Stimulated activated CD4-positive, alpha-beta T cell treated with anti-CD3 and anti-CD28 coated beads, Interleukin-1b, Interleukin-23, amount 100 ng/mL, for 24 hours (primary cell): ENCODE results near the gene KAZN.

Experiments
- DNase-seq, 4 experiments: peaks; one replicate each; pipeline ENCODE4 v3.0.0-alpha.2; 2020; ENCODE audit warnings: low read depth in 4 of 4, low spot score in 1 of 4

The KAZN gene

DNA sequence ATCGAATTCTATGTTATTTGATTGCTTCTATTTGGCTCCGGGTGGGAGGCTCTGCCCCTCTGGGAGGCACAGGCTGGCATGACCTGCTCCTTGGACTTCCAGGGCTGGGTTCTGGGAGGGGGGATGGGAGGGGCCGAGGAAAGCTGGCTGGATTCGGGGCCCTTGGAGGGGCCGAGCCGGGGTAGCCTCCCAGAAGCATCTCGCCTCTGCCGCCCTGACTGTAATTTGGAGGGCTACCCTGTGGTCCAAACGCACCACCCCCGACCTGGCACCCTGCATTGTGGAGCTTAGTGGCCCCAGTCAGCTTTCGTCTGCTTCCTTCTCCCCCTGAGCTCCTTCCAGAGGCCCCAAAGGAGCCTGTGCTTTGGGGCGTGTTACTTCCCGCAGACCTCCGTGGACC, 469.7 kb downstream of the KAZN start:
- DNase-seq = no peak

- DNase-seq = no peak
Measured at GRCh38 chr1:15068997-15069396, 470.5 kb downstream of the KAZN start.

- DNase-seq = no peak
Measured at GRCh38 chr1:15070145-15070748, 471.8 kb downstream of the KAZN start.

DNA sequence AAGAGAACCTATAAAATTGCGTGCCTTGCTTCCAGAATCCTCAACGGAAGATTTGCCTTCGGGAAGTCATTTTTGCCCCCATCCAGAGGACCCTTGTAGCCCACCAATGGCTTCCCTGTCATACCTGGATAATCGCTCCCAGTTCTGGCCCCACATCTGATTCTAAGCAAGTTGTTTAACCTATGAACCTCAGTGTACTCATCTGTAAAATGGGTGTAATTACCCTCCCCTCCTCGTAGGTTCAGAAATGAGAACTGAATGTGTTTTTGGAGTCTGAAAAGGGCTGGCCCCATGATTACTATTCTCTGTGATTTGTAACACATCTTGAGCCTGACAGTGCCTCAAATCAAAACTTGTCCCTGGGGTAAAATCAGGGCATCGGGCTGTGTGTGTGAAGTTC, 473.5 kb downstream of the KAZN start:
- DNase-seq = no peak

DNA sequence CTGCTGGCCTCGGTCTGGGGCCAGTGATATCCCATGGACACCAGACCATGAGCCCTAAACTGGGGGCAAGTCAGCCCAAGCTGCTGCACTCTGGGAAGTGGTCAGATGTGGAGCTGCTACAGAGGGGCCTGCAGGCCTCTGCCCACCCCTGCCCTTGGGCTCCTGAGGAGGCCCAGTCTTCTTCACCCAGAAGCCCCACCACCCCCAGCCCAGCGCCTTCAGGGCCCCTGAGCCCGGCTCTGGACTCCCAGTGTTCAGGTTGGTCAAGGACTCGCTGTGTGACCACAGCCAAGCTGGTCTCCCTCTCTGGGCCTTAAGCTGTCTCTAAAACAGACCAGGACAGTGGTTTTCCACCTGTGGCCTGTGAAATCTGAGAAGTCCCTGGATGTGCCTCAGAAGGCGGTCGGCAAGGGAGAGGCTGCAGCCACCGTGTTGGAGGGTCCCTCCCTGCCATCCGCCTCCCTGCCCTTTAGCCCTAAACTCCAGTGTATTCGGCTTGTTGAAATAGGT, 475.4 kb downstream of the KAZN start:
- DNase-seq = no peak

DNA sequence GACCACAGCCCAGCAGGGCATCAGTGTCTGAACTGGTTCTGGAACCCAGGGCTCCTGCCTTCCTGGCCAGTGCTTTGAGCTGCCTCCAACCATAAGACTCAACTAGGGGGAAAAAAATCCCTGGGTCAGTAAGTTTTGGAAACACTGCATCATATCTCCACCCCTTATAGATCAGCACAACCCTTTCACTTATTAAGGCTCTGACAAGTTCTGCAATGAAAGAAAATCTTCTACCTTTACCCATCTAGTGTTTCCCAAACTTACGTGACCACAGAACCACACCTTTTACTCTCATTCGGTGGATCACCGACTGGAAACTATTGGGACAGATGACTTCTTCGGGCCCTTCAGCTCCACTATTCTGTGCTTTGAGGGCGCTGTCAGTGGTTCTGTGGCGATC, 476.7 kb downstream of the KAZN start:
- no peak for DNase-seq

GRCh38 chr1:15075817-15076216, 477.3 kb downstream of the KAZN start:
- no peak for DNase-seq

- DNase-seq = no peak
Measured at GRCh38 chr1:15076807-15077206, 478.3 kb downstream of the KAZN start.

- no peak for DNase-seq
Measured at GRCh38 chr1:15077384-15077783, 478.9 kb downstream of the KAZN start.

DNA sequence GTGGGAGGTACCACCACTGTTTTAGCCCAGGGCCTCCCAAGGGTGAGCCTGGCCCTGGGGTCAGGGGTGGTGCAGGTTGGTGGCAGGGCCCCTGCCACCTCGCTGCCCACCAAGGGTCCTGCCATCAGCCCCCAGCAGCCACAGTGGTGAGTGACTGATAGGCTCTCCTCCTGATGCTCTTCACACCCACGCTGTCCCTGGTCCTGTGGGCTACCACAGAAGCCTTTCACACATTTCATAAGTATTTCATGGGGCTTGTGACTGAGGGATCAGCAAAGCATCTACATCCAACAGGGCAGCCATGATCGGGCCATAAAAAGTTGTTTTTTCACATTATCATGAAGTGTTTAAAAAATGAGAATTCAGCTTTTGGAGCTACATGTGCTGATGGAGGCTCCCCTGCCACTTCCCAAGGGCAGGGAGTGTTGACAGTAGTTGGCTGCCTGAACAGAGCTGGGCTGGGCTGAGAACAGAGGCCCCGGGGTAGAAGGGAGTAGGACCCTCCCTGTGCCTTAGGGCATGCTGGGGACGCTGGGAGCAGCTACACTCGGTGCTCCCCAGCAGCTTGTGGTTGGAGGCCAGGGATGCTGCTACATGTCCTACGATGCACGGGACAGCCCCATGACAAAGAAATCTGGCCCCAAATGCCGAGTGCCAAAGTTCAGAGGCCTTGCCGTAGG, 482.0 kb downstream of the KAZN start:
- no peak for DNase-seq

- no peak for DNase-seq
Measured at GRCh38 chr1:15081102-15081501, 482.6 kb downstream of the KAZN start.

DNA sequence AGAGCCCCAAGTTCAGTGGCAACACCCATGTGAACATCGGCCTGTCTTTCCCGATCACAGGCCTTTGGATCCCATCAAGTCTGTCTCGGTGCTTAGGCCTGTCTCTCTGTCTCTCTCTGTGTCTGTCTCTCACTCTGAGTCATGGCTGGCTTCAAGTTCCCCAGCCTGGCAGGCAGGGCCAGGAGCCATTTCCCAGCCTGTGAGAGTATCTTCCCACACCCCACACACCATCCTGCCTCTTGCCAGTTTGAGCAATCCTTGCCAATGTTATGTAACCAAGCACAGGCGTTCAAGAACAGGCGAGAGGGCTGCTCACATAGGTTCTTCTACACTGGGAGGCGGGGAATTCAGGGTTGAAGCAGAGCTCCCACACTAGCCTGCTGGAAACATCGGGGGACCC, 485.1 kb downstream of the KAZN start:
- DNase-seq = no peak

GRCh38 chr1:15088281-15088971, 489.9 kb downstream of the KAZN start:
- no peak for DNase-seq

DNA sequence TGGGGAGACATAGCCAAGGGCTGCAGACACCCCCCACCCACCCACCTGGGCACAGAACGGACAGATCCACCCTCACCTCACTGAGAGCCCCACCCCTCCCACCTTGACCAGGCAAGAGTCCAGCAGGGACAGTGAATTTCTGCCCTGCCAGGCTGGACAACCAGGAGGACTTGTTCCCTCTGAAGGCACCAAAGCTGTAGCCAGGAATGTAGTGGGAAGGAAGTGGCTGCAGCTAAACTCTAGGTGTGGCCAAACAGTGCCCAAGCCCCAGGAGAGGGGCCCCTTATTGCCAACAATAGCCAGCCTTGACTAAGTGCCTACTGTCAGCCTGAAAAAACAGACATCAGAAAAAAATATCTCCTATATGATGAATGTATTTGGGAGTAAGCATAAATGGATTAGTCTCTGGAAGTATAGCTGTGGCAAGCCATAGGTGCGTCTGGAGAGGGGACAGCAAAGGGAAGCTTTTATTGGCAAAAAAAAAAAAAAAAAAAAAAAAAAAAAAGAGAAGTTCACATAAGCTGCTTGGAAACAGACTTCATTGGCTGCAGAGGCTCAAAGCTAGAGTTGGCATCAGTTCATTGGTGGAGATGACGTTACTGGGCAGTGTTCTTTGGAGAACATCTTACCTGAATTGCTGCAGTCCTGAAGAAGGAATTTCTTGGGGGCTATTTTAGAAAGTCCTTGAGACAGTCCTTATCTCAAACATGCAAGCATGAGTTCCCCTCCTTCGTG, 490.9 kb downstream of the KAZN start:
- no peak for DNase-seq

DNA sequence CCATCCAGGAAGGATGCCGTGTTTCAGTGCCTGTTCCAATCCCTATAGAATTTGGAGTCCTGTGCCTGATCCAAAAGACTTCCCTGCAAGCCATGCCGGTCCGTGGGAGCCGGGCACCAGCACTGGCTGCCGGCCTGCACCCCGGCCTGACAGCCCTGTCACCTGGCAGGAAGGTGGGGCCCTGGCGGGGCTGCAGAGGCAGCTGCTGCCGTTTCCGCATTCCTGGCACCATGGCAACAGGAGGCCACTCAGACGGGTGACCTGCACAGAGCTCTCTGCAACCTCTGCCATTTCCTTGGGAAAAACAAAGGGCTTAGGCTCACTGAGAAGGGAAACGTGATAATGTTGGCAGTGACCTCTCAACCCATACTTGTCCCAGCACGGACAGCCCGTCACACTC, 491.9 kb downstream of the KAZN start:
- no peak for DNase-seq

DNA sequence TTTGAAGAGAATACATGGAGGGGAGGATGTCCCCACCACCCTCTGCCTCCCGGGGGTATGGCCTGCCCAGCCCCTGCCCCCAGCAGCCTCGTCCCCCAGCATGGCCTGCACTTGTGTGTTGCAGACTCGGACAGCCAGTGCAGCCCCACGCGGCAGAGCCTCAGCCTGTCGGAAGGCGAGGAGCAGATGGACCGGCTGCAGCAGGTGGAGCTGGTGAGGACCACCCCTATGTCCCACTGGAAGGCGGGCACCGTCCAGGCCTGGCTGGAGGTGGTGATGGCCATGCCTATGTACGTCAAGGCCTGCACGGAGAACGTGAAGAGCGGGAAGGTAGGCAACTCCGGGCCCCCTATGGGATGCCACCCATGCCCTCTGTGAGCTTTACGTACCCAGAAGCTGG, 495.6 kb downstream of the KAZN start:
- no peak for DNase-seq

DNA sequence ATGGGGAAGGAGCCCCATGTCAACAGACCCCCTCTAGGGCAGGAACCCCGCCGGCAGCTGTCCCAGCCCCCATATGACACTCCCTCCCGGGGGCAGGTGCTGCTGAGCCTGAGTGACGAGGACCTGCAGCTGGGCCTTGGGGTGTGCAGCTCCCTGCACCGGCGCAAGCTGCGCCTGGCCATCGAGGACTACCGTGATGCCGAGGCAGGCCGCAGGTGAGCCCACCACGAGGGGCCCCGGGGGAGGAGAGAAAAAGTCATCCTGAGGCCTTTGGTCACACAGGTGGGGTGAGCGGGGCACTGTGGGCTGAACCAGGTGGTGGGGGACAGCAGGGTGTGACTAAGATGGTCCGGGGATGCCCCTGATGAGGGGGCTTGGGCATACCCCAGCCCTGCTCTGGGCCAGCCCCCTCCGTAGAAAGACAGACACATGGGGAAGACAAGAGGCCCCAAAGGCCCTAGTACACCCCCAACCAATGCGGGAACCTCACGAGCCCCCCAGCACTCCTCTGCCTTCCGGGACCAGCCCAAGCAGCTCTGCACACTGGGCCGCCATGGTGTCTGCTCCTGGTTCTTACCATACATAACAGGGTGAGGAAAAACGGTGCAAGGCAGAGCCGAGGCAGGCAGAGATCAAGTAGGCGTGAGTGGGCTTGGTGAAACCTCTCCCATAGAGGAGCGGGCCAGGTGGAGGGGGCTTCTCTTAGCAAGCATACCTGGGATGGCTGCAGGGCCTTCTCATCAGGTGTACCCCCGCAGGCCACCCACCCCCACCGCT, 496.4 kb downstream of the KAZN start:
- DNase-seq = no peak

DNA sequence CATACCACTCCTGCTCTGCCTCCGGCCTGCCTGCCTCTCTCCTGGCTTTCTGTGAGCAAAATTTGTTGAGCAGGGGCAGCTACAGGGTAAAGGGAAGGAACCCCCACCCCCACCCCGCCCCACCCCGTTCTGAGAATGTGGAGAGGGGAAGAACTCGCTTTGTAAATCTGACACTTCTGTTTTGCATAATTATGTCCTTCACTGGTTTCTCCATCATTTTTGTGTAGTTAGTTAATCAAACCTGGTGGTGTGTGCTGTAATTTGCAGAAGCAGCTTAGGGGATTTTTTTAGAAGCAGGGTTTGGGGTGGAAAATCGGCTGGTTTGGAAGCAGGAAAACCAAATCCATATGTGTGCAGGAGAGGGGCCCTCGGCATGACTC, 497.0 kb downstream of the KAZN start:
- DNase-seq = no peak

GRCh38 chr1:15096293-15096692, 497.8 kb downstream of the KAZN start:
- DNase-seq = no peak

- no peak for DNase-seq
Measured at GRCh38 chr1:15098176-15099125, 500.0 kb downstream of the KAZN start.
